OCI-LY7 (cell line): ENCODE data around the gene IL17RE. TPM values are rescaled to one million over a fixed set of nuclear protein-coding genes. Genes with fewer than 3 reads are reported as not detected.
A peak's percentile ranks its signal among the peaks of the same experiment; 100 is the strongest.

Experiments used
- BruUV-seq: library from RNA; stranded (reverse); fragments of 400-500 nt; replicated peaks from 2 replicates; lab custom pipeline; 2021; lab: Mats Ljungman, UMichigan
- CTCF ChIA-PET: fragments of 300-600 bp; sonication (Branson Sonifier 250); formaldehyde crosslinking; loops from one replicate; lab custom pipeline; 2022; ENCODE audit warnings: antibody characterized with exemption; ENCODE audit not compliant: unreplicated experiment; lab: Charles Lee
- POLR2A ChIA-PET: fragments of 300-600 bp; sonication (Branson Sonifier 250); formaldehyde crosslinking; loops from one replicate; lab custom pipeline; 2022; ENCODE audit warnings: antibody characterized with exemption; lab: Charles Lee
- DNase-seq: peaks from one replicate; pipeline ENCODE4 v3.0.0-alpha.2; 2015; ENCODE audit warnings: low spot score
- H2AFZ ChIP-seq: fragments of 200-600 bp; sonication (generic), shearing (Covaris generic); 2 replicates; pipeline ENCODE4 v1.6.1; 2014; ENCODE audit warnings: mild to moderate bottlenecking, antibody characterized with exemption, low read length, moderate library complexity
- H3K27ac ChIP-seq: fragments of 200-600 bp; sonication (generic); 2 replicates; pipeline ENCODE4 v1.5.1; 2014; ENCODE audit warnings: mixed run types, low read depth, mild to moderate bottlenecking, moderate library complexity, low read length, inconsistent platforms; ENCODE audit not compliant: poor library complexity, severe bottlenecking
- H3K36me3 ChIP-seq: fragments of 200-600 bp; sonication (generic); 2 replicates; pipeline ENCODE4 v1.6.1; 2014; ENCODE audit warnings: mild to moderate bottlenecking, antibody characterized with exemption, low read length, moderate library complexity, mixed read lengths; ENCODE audit not compliant: insufficient read depth
- H3K4me1 ChIP-seq: fragments of 200-600 bp; sonication (generic); 2 replicates; pipeline ENCODE4 v1.5.1; 2014; ENCODE audit warnings: mild to moderate bottlenecking, low read length; ENCODE audit not compliant: insufficient read depth, poor library complexity, severe bottlenecking
- H3K4me2 ChIP-seq: fragments of 200-600 bp; sonication (generic); 2 replicates; pipeline ENCODE4 v1.6.1; 2014; ENCODE audit warnings: mild to moderate bottlenecking, low read length
- H3K4me3 ChIP-seq: fragments of 200-600 bp; sonication (generic); 2 replicates; pipeline ENCODE4 v1.5.1; 2014; ENCODE audit warnings: mild to moderate bottlenecking, low read depth, low read length; ENCODE audit not compliant: poor library complexity, severe bottlenecking
- H3K79me2 ChIP-seq: fragments of 200-600 bp; sonication (generic); 2 replicates; pipeline ENCODE4 v1.6.1; 2016; ENCODE audit warnings: low read depth, mild to moderate bottlenecking, low read length, moderate library complexity, mixed read lengths; ENCODE audit not compliant: insufficient read depth
- H3K9me2 ChIP-seq: fragments of 200-600 bp; sonication (generic); 2 replicates; pipeline ENCODE4 v1.6.1; 2016; ENCODE audit warnings: mild to moderate bottlenecking, low read length, mixed read lengths; ENCODE audit not compliant: insufficient read depth
- H3K9me3 ChIP-seq: fragments of 200-600 bp; sonication (generic); 2 replicates; pipeline ENCODE4 v1.6.1; 2014; ENCODE audit warnings: mild to moderate bottlenecking, mixed run types, low read length, mixed read lengths
- H4K20me1 ChIP-seq: fragments of 200-600 bp; sonication (generic); 2 replicates; pipeline ENCODE4 v1.6.1; 2014; ENCODE audit warnings: mild to moderate bottlenecking, antibody characterized with exemption, low read length, moderate library complexity, mixed read lengths; ENCODE audit not compliant: insufficient read depth
- EZH2phosphoT487 ChIP-seq: fragments of 200-600 bp; sonication (generic); IDR thresholded peaks from 2 replicates; pipeline ENCODE4 v1.6.1; 2018; ENCODE audit warnings: low read depth, borderline replicate concordance, mild to moderate bottlenecking, mixed run types, antibody characterized with exemption, low read length, moderate library complexity, mixed read lengths
- intact Hi-C: fragments of 100-400 bp; cut with micrococcal nuclease; formaldehyde crosslinking; loops from one replicate; pipeline ENCODE4 v1.10.0; 2022; ENCODE audit not compliant: unreplicated experiment
- total RNA-seq, 2 experiments: library from RNA; depleted of rRNA in 1 of 2; stranded (reverse); fragments of >200 nt in 1 of 2; shearing (Covaris generic) in 1 of 2; gene quantifications; 2 replicates each; pipeline ENCODE4 v1.2.3, GENCODE V29; 2014 to 2022
- TF ChIP-seq, protein P1 (sequence below): fragments of 200-600 bp; sonication (generic); conservative IDR thresholded peaks from 2 replicates; pipeline ENCODE4 v1.5.1; 2014; ENCODE audit warnings: mild to moderate bottlenecking, antibody characterized with exemption, low read length, moderate library complexity, mixed read lengths

Gene IL17RE
- total RNA-seq, 2 experiments from 2014 or later: 0.06 to 1.1 TPM

GRCh38 chr3:9932843-9933560 is 30.4 kb downstream of the IL17RE start:
- no peaks in the 10 kb centered on the region for H3K9me3 ChIP-seq
- no peaks in the 10 kb centered on the region; the same call in 1 of the 2 replicates for H3K79me2 ChIP-seq
- peaks cover 16% of the 10 kb centered on the region; the same call in 1 of the 2 replicates for H3K36me3 ChIP-seq
- TF ChIP-seq, protein P1, sequence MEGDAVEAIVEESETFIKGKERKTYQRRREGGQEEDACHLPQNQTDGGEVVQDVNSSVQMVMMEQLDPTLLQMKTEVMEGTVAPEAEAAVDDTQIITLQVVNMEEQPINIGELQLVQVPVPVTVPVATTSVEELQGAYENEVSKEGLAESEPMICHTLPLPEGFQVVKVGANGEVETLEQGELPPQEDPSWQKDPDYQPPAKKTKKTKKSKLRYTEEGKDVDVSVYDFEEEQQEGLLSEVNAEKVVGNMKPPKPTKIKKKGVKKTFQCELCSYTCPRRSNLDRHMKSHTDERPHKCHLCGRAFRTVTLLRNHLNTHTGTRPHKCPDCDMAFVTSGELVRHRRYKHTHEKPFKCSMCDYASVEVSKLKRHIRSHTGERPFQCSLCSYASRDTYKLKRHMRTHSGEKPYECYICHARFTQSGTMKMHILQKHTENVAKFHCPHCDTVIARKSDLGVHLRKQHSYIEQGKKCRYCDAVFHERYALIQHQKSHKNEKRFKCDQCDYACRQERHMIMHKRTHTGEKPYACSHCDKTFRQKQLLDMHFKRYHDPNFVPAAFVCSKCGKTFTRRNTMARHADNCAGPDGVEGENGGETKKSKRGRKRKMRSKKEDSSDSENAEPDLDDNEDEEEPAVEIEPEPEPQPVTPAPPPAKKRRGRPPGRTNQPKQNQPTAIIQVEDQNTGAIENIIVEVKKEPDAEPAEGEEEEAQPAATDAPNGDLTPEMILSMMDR: peak; percentile 85
- TF ChIP-seq EZH2phosphoT487: no peak
- no TSS peak for BruUV-seq
- H3K27ac ChIP-seq: peak overlapping the region; percentile 76
- H2AFZ ChIP-seq: peak overlapping the region; percentile 77
- H3K4me1 ChIP-seq: peaks cover 22% of the 10 kb centered on the region
- peak; percentile 87 for DNase-seq
- intact Hi-C loops: loop anchor here (1.0 to 10.0 kb wide), 9 partner anchors 19 to 536 kb away; partner anchors contain the start of genes ARPC4, EMC3, FANCD2 and PRRT3
- ChIA-PET CTCF (interaction anchor here (0.6 to 1.4 kb wide), 4 partner anchors 10 to 388 kb away, joined by 3 to 4 read pairs (median 3); partner anchors contain the start of genes PRRT3 and SEC13), POLR2A (interaction anchor here (0.6 to 1.6 kb wide), 14 partner anchors 12 to 388 kb away, joined by 3 to 10 read pairs (median 4); partner anchors contain the start of genes EMC3, JAGN1, PRRT3 and SEC13)
- H3K4me2 ChIP-seq: peak overlapping the region; percentile 98
- no peaks in the 10 kb centered on the region for H4K20me1 ChIP-seq
- H3K4me3 ChIP-seq: peak overlapping the region; percentile 71
- H3K9me2 ChIP-seq: no peaks in the 10 kb centered on the region

- ChIA-PET POLR2A (interaction anchor here (0.6 to 1.2 kb wide), 9 partner anchors 19 to 387 kb away, joined by 3 to 7 read pairs (median 3); partner anchors contain the start of genes PRRT3 and SEC13), CTCF (interaction anchor here (0.6 kb wide), 1 partner anchor 323 kb away, joined by 3 read pairs; no protein-coding TSS in a partner anchor)
- H3K36me3 ChIP-seq: peaks cover 16% of the 10 kb centered on the region; the same call in 1 of the 2 replicates
- no TSS peak for BruUV-seq
- no peaks in the 10 kb centered on the region for H4K20me1 ChIP-seq
- peak within 1 kb of the TSS; percentile 77 for H2AFZ ChIP-seq
- no peaks in the 10 kb centered on the region; the same call in 1 of the 2 replicates for H3K79me2 ChIP-seq
- peak within 1 kb of the TSS; percentile 71 for H3K4me3 ChIP-seq
- H3K9me3 ChIP-seq: no peaks in the 10 kb centered on the region
- no peak for TF ChIP-seq EZH2phosphoT487
- TF ChIP-seq, protein P1: no peak
- peak; percentile 97 for DNase-seq
- H3K4me1 ChIP-seq: peaks cover 22% of the 10 kb centered on the region
- H3K9me2 ChIP-seq: no peaks in the 10 kb centered on the region
- intact Hi-C loops: loop anchor here (1.0 to 10.0 kb wide), 9 partner anchors 19 to 536 kb away; partner anchors contain the start of genes ARPC4, EMC3, FANCD2 and PRRT3
- H3K27ac ChIP-seq: peak within 1 kb of the TSS; percentile 76
- peak within 1 kb of the TSS; percentile 98 for H3K4me2 ChIP-seq
These were observed 31.1 kb downstream of the IL17RE start, which contains the start of gene CRELD1 for GRCh38 chr3:9933561-9934234. Gene CRELD1, plus strand, starts transcription at chr3:9933834. Its CDS starts 605 bp downstream, at chr3:9934439.
